Measurements from ENCODE around the gene ALK.

ALK gene

DNA sequence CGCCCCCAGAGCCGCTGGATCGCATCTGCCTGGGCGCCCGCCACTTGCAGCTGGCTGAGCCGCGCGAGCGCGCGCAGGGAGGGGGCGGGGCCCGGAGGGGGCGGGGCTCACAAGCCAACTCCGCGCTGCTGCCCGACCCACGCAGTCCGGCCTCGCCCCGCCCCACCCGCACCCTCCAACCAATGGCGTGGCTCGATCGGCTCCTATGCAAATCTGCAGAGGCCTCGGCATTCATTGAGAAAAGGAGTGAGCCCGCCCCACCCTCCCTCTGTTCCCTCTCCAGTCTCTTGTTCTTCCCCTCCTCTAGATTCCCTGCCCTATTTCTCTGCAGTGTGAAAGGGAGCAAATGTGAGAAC is at the start of gene ALK:
ALK (minus strand) TSS at position 27 of the 356 bp plus-strand sequence. CDS start 927 bp downstream, outside the sequence.
- POLR2A ChIA-PET: no interaction called here
- peak; percentile 40 for DNase-seq (ENCODE audit: extremely low spot score)
- no peak for TF ChIP-seq CTCF (IDR thresholded peaks at IDR 0.05; ENCODE audit: control extremely low read depth, extremely low read depth, low read depth, missing control alignments)
- CTCF ChIA-PET: interaction anchor here (1.0 to 8.0 kb wide), 12 partner anchors 8 to 561 kb away, joined by 3 to 71 read pairs (median 4); no protein-coding TSS in a partner anchor

- no peak for DNase-seq (ENCODE audit: extremely low spot score)
- TF ChIP-seq CTCF (IDR thresholded peaks at IDR 0.05; ENCODE audit: control extremely low read depth, extremely low read depth, low read depth, missing control alignments): no peak
- ChIA-PET CTCF (interaction anchor here (1.4 kb wide), 1 partner anchor 44 kb away, joined by 3 read pairs; no protein-coding TSS in a partner anchor), POLR2A (no interaction called here)
Measured at GRCh38 chr2:29966266-29966665, 44.9 kb upstream of the ALK start.

GRCh38 chr2:29963972-29964570 is 42.7 kb upstream of the ALK start:
- CTCF ChIA-PET: no interaction called here
- POLR2A ChIA-PET: no interaction called here
- TF ChIP-seq CTCF (IDR thresholded peaks at IDR 0.05; ENCODE audit: control extremely low read depth, extremely low read depth, low read depth, missing control alignments): no peak
- no peak for DNase-seq (ENCODE audit: extremely low spot score)

GRCh38 chr2:29962922-29963321 is 41.5 kb upstream of the ALK start:
- no peak for TF ChIP-seq CTCF (IDR thresholded peaks at IDR 0.05; ENCODE audit: control extremely low read depth, extremely low read depth, low read depth, missing control alignments)
- ChIA-PET CTCF (no interaction called here), POLR2A (no interaction called here)
- DNase-seq (ENCODE audit: extremely low spot score): no peak

GRCh38 chr2:29954316-29954715 is 32.9 kb upstream of the ALK start:
- TF ChIP-seq CTCF (IDR thresholded peaks at IDR 0.05; ENCODE audit: control extremely low read depth, extremely low read depth, low read depth, missing control alignments): no peak
- CTCF ChIA-PET: no interaction called here
- POLR2A ChIA-PET: no interaction called here
- DNase-seq (ENCODE audit: extremely low spot score): no peak

- CTCF ChIA-PET: no interaction called here
- DNase-seq (ENCODE audit: extremely low spot score): no peak
- no peak for TF ChIP-seq CTCF (IDR thresholded peaks at IDR 0.05; ENCODE audit: control extremely low read depth, extremely low read depth, low read depth, missing control alignments)
- POLR2A ChIA-PET: no interaction called here
Measured at GRCh38 chr2:29952973-29953372, 31.6 kb upstream of the ALK start.

All from GM10248 (cell line).